Stomach (tissue), 4 donors: Measurements from ENCODE around the gene UNC79.
A peak's percentile ranks its signal among the peaks of the same experiment; 100 is the strongest.

ENCODE experiments used
- POLR2A ChIP-seq, 4 donors: fragments of 450-650 bp; IDR thresholded peaks; one replicate each; pipeline ENCODE4 v1.6.1; 2016; ENCODE audit warnings: antibody characterized with exemption in 4 of 4, control low read depth in 2 of 4, mild to moderate bottlenecking in 1 of 4, moderate library complexity in 1 of 4
- POLR2AphosphoS5 ChIP-seq, 3 donors: sonication (generic); formaldehyde crosslinking; IDR thresholded peaks; one replicate each; pipeline ENCODE4 v1.6.1; 2016; ENCODE audit warnings: antibody characterized with exemption in 3 of 3
- TF ChIP-seq, protein P1 (sequence below), 7 experiments: fragments of 450-650 bp in 4 of 7; fragments of 200-600 bp in 3 of 7; sonication (generic) in 3 of 7; IDR thresholded peaks; one replicate each; pipeline ENCODE4 v1.5.1; 2016 to 2019; ENCODE audit warnings: antibody characterized with exemption in 7 of 7, control low read depth in 2 of 7, mild to moderate bottlenecking in 1 of 7

- TF ChIP-seq, protein P1, sequence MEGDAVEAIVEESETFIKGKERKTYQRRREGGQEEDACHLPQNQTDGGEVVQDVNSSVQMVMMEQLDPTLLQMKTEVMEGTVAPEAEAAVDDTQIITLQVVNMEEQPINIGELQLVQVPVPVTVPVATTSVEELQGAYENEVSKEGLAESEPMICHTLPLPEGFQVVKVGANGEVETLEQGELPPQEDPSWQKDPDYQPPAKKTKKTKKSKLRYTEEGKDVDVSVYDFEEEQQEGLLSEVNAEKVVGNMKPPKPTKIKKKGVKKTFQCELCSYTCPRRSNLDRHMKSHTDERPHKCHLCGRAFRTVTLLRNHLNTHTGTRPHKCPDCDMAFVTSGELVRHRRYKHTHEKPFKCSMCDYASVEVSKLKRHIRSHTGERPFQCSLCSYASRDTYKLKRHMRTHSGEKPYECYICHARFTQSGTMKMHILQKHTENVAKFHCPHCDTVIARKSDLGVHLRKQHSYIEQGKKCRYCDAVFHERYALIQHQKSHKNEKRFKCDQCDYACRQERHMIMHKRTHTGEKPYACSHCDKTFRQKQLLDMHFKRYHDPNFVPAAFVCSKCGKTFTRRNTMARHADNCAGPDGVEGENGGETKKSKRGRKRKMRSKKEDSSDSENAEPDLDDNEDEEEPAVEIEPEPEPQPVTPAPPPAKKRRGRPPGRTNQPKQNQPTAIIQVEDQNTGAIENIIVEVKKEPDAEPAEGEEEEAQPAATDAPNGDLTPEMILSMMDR (IDR thresholded peaks at IDR 0.05): peak in 3 of 7 experiments; percentile 23 to 41 (median 34)
- TF ChIP-seq POLR2A (IDR thresholded peaks at IDR 0.05): no peak
- TF ChIP-seq POLR2AphosphoS5 (IDR thresholded peaks at IDR 0.05): no peak
Observed at GRCh38 chr14:93619176-93619793, 188.5 kb downstream of the UNC79 start.
